IMR-90 (cell line): ENCODE data around the gene ACLY.

ENCODE experiments used
- BHLHE40 ChIP-seq: fragments of 150-350 bp; IDR thresholded peaks from 2 replicates; pipeline ENCODE4 v1.6.1; 2016; ENCODE audit warnings: mild to moderate bottlenecking, low read depth, low read length
- CEBPB ChIP-seq: IDR thresholded peaks from 2 replicates; pipeline ENCODE4 v1.6.1; 2012; ENCODE audit warnings: low read depth, low read length, improper control_type of control experiment
- CHD1 ChIP-seq: IDR thresholded peaks from 2 replicates; pipeline ENCODE4 v1.6.1; 2012; ENCODE audit warnings: low read depth, low read length, improper control_type of control experiment
- CTCF ChIP-seq: conservative IDR thresholded peaks from 2 replicates; pipeline ENCODE4 v1.5.1; 2012; ENCODE audit warnings: mild to moderate bottlenecking, low read depth, low read length, improper control_type of control experiment
- ELK1 ChIP-seq: fragments of 150-350 bp; IDR thresholded peaks from 2 replicates; pipeline ENCODE4 v1.6.1; 2016; ENCODE audit warnings: low read depth, mild to moderate bottlenecking, low read length, moderate library complexity, borderline replicate concordance
- MAZ ChIP-seq: IDR thresholded peaks from 2 replicates; pipeline ENCODE4 v1.6.1; 2012; ENCODE audit warnings: low read depth, mild to moderate bottlenecking, low read length, improper control_type of control experiment, moderate library complexity, borderline replicate concordance
- NFE2L2 ChIP-seq: fragments of 150-350 bp; IDR thresholded peaks from 2 replicates; pipeline ENCODE4 v1.6.1; 2016; ENCODE audit warnings: low read depth, mild to moderate bottlenecking, low read length
- POLR2A ChIP-seq: IDR thresholded peaks from 2 replicates; pipeline ENCODE4 v1.6.1; 2012; ENCODE audit warnings: mild to moderate bottlenecking, low read depth, low read length
- RAD21 ChIP-seq: IDR thresholded peaks from 2 replicates; pipeline ENCODE4 v1.6.1; 2012; ENCODE audit warnings: low read length, improper control_type of control experiment
- RCOR1 ChIP-seq: IDR thresholded peaks from 2 replicates; pipeline ENCODE4 v1.6.1; 2012; ENCODE audit warnings: mild to moderate bottlenecking, low read length, improper control_type of control experiment; ENCODE audit not compliant: insufficient replicate concordance
- RFX5 ChIP-seq: IDR thresholded peaks from 2 replicates; pipeline ENCODE4 v1.8.0; 2012; ENCODE audit warnings: low read depth, mild to moderate bottlenecking, low read length, moderate library complexity
- USF2 ChIP-seq: fragments of 150-350 bp; IDR thresholded peaks from 2 replicates; pipeline ENCODE4 v1.6.1; 2017; ENCODE audit warnings: mild to moderate bottlenecking, antibody characterized with exemption, low read length, low read depth

- TF ChIP-seq BHLHE40 (no peak), CTCF (no peak), ELK1 (no peak), POLR2A (no peak), RAD21 (no peak), NFE2L2 (no peak), RCOR1 (no peak), USF2 (no peak), CEBPB (no peak), MAZ (no peak), CHD1 (no peak), RFX5 (no peak)
These were observed 3.7 kb downstream of the ACLY start for GRCh38 chr17:41915020-41915419.
